Pulmonary artery endothelial cell (primary cell): ENCODE results near the gene CALCOCO1. TPM values are rescaled to one million over a fixed set of nuclear protein-coding genes. Genes with fewer than 3 reads are reported as not detected.

ENCODE experiments used
- DNase-seq: peaks from one replicate; pipeline ENCODE4 v3.0.0-alpha.2; 2011; ENCODE audit warnings: low read depth, low spot score
- total RNA-seq: library from RNA; depleted of rRNA; stranded (reverse); fragments of >200 nt; gene quantifications from 2 replicates; pipeline ENCODE4 v1.2.3, GENCODE V29; 2014

The CALCOCO1 gene
- total RNA-seq, 1 donor from 2014 or later: 42.0 TPM

DNA sequence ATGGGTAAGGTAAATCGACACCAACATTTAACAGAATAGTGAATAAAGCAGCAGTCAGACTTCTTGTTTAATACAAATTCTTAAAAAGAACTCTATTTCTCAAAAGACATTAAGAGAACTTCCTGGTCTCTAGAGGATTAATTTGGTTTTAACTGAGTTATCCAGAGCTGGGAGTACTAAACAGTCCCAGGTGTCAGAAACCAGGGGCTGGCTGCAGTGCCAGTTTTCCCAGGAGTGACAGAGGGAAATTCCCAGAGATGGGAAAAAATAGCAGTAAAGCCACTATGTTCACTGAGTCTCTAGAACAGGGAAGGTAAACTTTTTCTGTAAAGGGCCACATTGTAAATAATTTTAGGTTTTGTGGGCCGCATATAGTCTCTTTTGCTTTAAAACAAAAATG is 60.2 kb downstream of the CALCOCO1 start:
- no peak for DNase-seq

DNA sequence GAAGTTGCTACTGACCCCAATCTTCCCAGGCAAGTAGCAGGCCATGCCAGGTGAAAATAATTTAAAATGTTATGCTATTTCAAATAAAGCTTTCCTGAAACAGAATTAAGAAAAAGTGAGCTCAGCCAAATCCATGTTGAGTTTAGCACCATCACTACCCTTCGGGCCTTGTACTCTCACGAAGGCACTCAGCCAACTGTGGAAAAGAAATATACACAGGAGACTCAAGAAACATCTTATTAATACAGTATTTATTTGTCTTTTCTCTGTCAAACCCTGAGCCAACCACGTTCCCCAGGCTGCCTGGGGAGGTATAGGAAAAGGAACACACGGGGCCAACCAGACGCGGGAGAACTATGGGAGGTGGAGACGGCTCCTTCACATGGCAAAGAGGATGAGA is 62.3 kb downstream of the CALCOCO1 start:
- DNase-seq: no peak

DNA sequence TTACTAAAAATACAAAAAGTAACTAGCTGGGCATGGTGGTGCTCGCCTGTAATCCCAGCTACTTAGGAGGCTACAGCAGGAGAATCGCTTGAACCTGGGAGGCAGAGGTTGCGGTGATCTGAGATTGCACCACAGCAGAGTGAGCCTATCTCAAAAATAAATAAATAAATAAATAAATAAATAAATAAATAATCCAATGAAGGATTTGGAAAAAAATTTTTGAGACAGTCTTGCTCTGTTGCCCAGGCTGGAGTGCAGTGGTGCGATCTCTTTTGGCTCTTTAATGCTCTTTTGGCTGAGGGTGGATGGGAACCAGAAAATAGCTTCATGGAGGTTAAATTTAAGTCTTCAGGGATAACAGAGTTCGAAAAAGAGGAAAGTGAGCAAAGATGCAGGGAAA is 63.1 kb downstream of the CALCOCO1 start:
- DNase-seq: no peak

DNA sequence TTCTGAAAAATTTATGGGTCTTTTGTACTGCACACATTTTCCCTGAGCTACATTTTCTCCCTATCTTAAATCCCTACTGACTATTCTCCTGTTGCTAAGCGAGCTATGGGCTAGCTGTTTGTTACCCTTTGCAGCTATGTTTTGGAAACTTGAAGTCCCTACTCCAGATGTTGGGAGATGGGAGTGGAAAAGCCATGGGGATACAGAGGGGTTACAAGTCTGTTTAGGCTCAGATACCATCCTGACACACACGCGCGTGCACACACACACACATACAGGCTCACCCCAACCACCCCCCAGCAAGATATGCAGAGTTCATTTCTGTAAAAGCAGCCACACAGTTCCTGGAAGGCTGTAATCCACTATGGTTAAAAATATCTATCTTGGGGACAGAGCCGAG is 67.2 kb downstream of the CALCOCO1 start:
- DNase-seq: no peak

DNA sequence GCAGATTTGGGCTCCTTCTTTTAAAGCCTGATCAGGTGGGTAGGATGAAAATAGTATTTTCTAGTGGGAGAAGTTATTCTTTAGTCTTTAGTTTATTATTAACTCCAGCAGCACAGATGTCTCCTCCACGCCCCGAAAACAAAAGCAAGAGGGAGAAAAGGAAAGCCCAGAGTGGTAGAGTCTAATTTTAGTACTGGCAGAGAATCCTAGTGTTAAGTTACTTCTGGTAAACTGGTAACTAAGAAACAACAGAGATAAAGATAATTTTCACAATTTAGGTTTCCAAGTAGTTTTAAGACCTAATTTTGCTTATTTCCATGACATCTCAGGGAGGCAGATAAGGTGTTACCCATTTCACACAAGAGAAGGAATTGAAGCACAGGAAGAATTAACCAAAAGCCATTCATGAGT is 67.7 kb downstream of the CALCOCO1 start:
- DNase-seq: no peak

DNA sequence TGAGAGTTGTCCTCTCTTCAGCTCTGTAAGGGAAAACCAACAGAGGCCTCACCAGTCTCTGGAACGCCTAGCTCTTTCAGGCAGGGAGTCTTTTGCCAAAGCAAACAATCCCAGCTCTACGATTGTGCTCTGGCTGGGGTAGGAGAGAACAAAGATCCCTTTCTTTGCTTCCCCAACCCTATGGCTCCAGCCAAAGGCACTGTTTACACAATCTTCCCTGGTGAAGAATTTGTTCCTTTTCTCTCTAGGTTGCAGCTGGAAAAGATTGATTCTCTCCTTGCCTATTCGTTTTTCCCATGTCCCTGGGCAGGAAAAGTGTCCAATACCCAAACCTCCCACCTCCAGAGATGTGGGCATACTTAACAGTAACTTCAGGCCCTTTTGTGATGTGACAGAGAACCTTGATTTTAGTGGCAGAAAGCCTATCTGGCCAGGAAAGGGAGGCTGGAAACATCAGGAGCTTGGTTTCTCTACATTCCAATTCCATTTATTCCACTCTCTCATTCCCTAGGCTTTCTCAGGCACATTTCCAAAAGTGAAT is 68.2 kb downstream of the CALCOCO1 start:
- peak; percentile 45 for DNase-seq

Other genes starting within 250 kb of the CALCOCO1 start
- 18.3 and 20.9 TPM in 2 replicates for gene MAP3K12, start 228.0 kb downstream of the CALCOCO1 start, total RNA-seq
- 60.3 and 69.8 TPM in 2 replicates for gene TARBP2, start 226.2 kb downstream of the CALCOCO1 start, total RNA-seq
- not detected in 2 replicates for gene NPFF, start 220.0 kb downstream of the CALCOCO1 start, total RNA-seq
- gene ATF7, start 101.1 kb downstream of the CALCOCO1 start, total RNA-seq: 10.5 and 12.1 TPM in 2 replicates
- 103 and 144 TPM in 2 replicates for gene ATP5MC2, start 51.4 kb downstream of the CALCOCO1 start, total RNA-seq
- gene CISTR, start 24.5 kb upstream of the CALCOCO1 start, total RNA-seq: not detected in 2 replicates
- gene HOXC13, start 211.4 kb upstream of the CALCOCO1 start, total RNA-seq: not detected in 2 replicates
- gene HOXC12, start 227.5 kb upstream of the CALCOCO1 start, total RNA-seq: not detected in 2 replicates
- not detected in 2 replicates for gene HOXC11, start 245.7 kb upstream of the CALCOCO1 start, total RNA-seq
- gene HOTAIR, start 247.5 kb upstream of the CALCOCO1 start, total RNA-seq: not detected in 2 replicates